ENCODE results near the gene TINAG.

Gene TINAG

GRCh38 chr6:54354608-54355007 lies 46.4 kb downstream of the TINAG start:
- Histone ChIP-seq H3K4me1 (ENCODE audit: insufficient read depth, poor library complexity, severe bottlenecking) (no peaks in the 10 kb centered on the region), H3K4me3 (ENCODE audit: severe bottlenecking) (no peak overlapping the region), H3K27ac (ENCODE audit: poor library complexity, severe bottlenecking) (no peak overlapping the region), H3K36me3 (ENCODE audit: low read depth) (no peaks in the 10 kb centered on the region), H3K9me3 (ENCODE audit: severe bottlenecking) (no peaks in the 10 kb centered on the region), H3K27me3 (ENCODE audit: insufficient read depth, poor library complexity, severe bottlenecking) (no peaks in the 10 kb centered on the region)
- DNase-seq (ENCODE audit: low spot score) (no peak), ATAC-seq (ENCODE audit: low read depth) (no peak)
- TF ChIP-seq, protein P1, sequence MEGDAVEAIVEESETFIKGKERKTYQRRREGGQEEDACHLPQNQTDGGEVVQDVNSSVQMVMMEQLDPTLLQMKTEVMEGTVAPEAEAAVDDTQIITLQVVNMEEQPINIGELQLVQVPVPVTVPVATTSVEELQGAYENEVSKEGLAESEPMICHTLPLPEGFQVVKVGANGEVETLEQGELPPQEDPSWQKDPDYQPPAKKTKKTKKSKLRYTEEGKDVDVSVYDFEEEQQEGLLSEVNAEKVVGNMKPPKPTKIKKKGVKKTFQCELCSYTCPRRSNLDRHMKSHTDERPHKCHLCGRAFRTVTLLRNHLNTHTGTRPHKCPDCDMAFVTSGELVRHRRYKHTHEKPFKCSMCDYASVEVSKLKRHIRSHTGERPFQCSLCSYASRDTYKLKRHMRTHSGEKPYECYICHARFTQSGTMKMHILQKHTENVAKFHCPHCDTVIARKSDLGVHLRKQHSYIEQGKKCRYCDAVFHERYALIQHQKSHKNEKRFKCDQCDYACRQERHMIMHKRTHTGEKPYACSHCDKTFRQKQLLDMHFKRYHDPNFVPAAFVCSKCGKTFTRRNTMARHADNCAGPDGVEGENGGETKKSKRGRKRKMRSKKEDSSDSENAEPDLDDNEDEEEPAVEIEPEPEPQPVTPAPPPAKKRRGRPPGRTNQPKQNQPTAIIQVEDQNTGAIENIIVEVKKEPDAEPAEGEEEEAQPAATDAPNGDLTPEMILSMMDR (IDR thresholded peaks at IDR 0.05; ENCODE audit: poor library complexity, severe bottlenecking): no peak

- Histone ChIP-seq H3K27ac (ENCODE audit: poor library complexity, severe bottlenecking) (no peak overlapping the region), H3K4me1 (ENCODE audit: insufficient read depth, poor library complexity, severe bottlenecking) (peaks cover 8% of the 10 kb centered on the region)
These were observed 48.9 kb downstream of the TINAG start for GRCh38 chr6:54357141-54357540.

DNA sequence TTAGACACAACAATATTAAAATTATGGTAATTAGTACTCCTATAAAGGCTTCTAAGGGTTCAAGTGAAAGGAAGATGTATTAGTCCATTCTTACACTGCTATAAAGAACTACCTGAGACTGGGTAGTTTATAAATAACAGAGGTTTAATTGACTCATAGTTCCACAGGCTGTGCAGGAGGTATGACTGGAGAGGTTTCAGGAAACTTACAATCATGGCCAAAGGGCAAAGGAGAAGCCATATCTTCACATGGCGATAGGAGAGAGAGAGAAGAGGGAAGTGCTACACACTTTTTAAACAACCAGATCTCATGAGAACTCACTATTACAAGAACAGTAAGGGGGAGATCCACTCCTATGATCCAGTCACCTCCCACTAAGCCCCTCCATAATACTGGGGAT lies 52.9 kb downstream of the TINAG start:
- TF ChIP-seq, protein P1 (IDR thresholded peaks at IDR 0.05; ENCODE audit: poor library complexity, severe bottlenecking): no peak
- DNase-seq (ENCODE audit: low spot score) (no peak), ATAC-seq (ENCODE audit: low read depth) (no peak)
- Histone ChIP-seq H3K4me3 (ENCODE audit: severe bottlenecking) (no peak overlapping the region), H3K4me1 (ENCODE audit: insufficient read depth, poor library complexity, severe bottlenecking) (peaks cover 8% of the 10 kb centered on the region), H3K27ac (ENCODE audit: poor library complexity, severe bottlenecking) (no peak overlapping the region), H3K36me3 (ENCODE audit: low read depth) (no peaks in the 10 kb centered on the region), H3K27me3 (ENCODE audit: insufficient read depth, poor library complexity, severe bottlenecking) (no peaks in the 10 kb centered on the region), H3K9me3 (ENCODE audit: severe bottlenecking) (no peaks in the 10 kb centered on the region)

More at GRCh38 chr6:54357141-54357540, 48.9 kb downstream of the TINAG start:
- Histone ChIP-seq H3K36me3 (ENCODE audit: low read depth) (no peaks in the 10 kb centered on the region), H3K9me3 (ENCODE audit: severe bottlenecking) (no peaks in the 10 kb centered on the region), H3K4me3 (ENCODE audit: severe bottlenecking) (no peak overlapping the region), H3K27me3 (ENCODE audit: insufficient read depth, poor library complexity, severe bottlenecking) (no peaks in the 10 kb centered on the region)
- TF ChIP-seq, protein P1 (IDR thresholded peaks at IDR 0.05; ENCODE audit: poor library complexity, severe bottlenecking): no peak
- ATAC-seq (ENCODE audit: low read depth): no peak
- DNase-seq (ENCODE audit: low spot score): no peak

DNA sequence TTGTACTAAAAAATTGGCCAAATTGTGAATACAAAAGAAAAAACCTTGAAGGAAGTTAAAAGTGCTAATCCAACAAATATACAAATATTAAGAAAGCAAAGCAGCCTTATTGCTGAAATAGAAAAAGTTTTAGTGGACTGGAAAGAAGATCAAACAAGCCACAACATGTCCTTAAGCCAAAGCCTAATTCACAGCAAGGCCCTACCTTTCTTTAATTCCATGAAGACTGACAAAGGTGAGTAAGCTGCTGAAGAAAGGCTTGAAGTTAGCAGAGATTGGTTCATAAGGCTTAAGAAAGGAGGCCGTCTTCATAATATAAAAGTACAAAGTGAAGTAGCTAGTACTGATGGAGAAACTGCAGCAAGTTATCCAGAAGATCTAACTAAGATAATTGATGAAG lies 53.5 kb downstream of the TINAG start:
- H3K9me3 ChIP-seq (ENCODE audit: severe bottlenecking): no peaks in the 10 kb centered on the region
- peaks cover 13% of the 10 kb centered on the region for H3K4me1 ChIP-seq (ENCODE audit: insufficient read depth, poor library complexity, severe bottlenecking)
- ATAC-seq (ENCODE audit: low read depth) (no peak), DNase-seq (ENCODE audit: low spot score) (no peak)
- H3K36me3 ChIP-seq (ENCODE audit: low read depth): no peaks in the 10 kb centered on the region
- TF ChIP-seq, protein P1 (IDR thresholded peaks at IDR 0.05; ENCODE audit: poor library complexity, severe bottlenecking): no peak
- no peaks in the 10 kb centered on the region for H3K27me3 ChIP-seq (ENCODE audit: insufficient read depth, poor library complexity, severe bottlenecking)
- H3K27ac ChIP-seq (ENCODE audit: poor library complexity, severe bottlenecking): no peak overlapping the region
- H3K4me3 ChIP-seq (ENCODE audit: severe bottlenecking): no peak overlapping the region

DNA sequence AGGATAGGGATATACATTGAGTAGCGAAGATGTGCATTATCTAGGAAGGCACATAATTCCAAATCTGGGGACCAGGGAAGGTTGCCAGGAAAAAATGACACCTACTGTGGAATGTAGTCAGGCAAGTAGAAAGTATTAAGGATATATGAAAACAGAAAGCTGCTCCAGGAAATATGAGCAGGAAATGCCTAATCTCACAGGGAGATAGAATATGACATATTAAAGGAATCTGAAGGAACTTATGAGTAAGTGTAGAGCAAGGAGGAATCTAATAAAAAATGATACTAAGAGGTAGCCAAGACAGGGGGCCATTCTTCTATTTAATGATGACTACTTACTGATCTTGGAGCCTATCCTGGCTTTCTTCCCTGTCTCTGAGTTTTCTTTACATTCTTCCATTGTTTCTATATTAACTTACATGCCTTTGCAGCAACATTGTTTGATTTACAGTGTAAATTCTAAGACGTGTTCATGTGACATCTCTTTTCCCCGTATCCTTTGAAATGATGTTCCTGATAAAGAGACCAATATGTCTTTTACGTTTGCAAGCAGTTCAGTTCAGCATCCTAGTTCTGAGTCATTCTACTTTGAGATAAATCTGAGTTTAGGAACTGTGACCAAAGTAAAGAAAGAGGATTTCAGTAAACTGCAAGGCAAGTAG lies 58.6 kb downstream of the TINAG start:
- TF ChIP-seq, protein P1 (IDR thresholded peaks at IDR 0.05; ENCODE audit: poor library complexity, severe bottlenecking): no peak
- H3K4me3 ChIP-seq (ENCODE audit: severe bottlenecking): no peak overlapping the region
- H3K27ac ChIP-seq (ENCODE audit: poor library complexity, severe bottlenecking): peak overlapping the region; percentile 70
- no peaks in the 10 kb centered on the region for H3K9me3 ChIP-seq (ENCODE audit: severe bottlenecking)
- DNase-seq (ENCODE audit: low spot score) (no peak), ATAC-seq (ENCODE audit: low read depth) (peak; percentile 95)
- no peaks in the 10 kb centered on the region for H3K36me3 ChIP-seq (ENCODE audit: low read depth)
- H3K27me3 ChIP-seq (ENCODE audit: insufficient read depth, poor library complexity, severe bottlenecking): no peaks in the 10 kb centered on the region
- H3K4me1 ChIP-seq (ENCODE audit: insufficient read depth, poor library complexity, severe bottlenecking): peaks cover 18% of the 10 kb centered on the region

All from RWPE2 (cell line).